Measurements from ENCODE around the gene SOCS3.
A peak's percentile ranks its signal among the peaks of the same experiment; 100 is the strongest.

The SOCS3 gene

DNA sequence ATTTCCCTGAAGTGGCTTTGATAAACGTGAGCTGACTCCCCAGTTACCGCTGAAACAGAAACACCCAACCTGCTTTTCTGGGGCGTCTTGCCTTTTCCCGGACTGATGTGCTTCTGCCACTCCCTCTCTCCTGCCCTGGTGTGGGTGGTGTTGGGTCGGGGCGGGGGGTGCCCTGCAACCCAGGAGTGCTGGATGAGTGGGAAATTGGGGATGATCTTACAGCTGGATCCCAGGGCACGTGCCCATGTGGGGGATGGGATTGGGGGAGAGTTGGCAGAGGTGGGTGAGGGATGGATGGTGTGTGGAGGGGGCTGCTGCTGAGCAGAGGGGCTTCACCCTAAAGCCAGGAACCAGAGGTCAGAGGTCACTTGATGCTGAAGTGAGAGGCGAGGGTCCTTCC, 47.0 kb upstream of the SOCS3 start:
- Histone ChIP-seq H2AFZ (ENCODE audit: low read length) (no peak overlapping the region), H2BK5ac (ENCODE audit: low read length) (no peak overlapping the region), H3K79me1 (ENCODE audit: low read depth, low read length) (peaks cover 34% of the 10 kb centered on the region), H2AK5ac (ENCODE audit: low read depth, low read length) (no peak overlapping the region), H3K9me3 (replicated peaks in 1 of 2; ENCODE audit: control insufficient read depth in 2 of 2, insufficient read depth in 1 of 2, low read depth in 1 of 2, low read length in 2 of 2) (no peaks in the 10 kb centered on the region), H3K27me3 (ENCODE audit: control insufficient read depth in 3 of 3, insufficient read depth in 3 of 3, low read depth in 1 of 3, low read length in 3 of 3) (no peaks in the 10 kb centered on the region), H3K4ac (ENCODE audit: low read length) (no peak overlapping the region), H3K36me3 (replicated peaks in 1 of 2; ENCODE audit: control insufficient read depth in 2 of 2, insufficient read depth in 2 of 2, low read length in 2 of 2) (peaks cover 46 to 82% of the 10 kb centered on the region in 2 donors), H3K4me2 (ENCODE audit: insufficient read depth, low read length, poor library complexity, severe bottlenecking) (no peak overlapping the region), H2BK120ac (ENCODE audit: low read depth, low read length) (no peak overlapping the region), H4K91ac (ENCODE audit: low read depth, low read length, poor library complexity) (no peak overlapping the region), H3K23ac (ENCODE audit: low read depth, low read length, poor library complexity) (no peak overlapping the region), H3K4me3 (ENCODE audit: low read length in 2 of 2) (no peak overlapping the region), H4K8ac (ENCODE audit: low read depth, low read length) (no peak overlapping the region), H3K9ac (ENCODE audit: low read depth, low read length, poor library complexity) (peak overlapping the region; percentile 70), H3K27ac (replicated peaks; ENCODE audit: low read length) (no peak overlapping the region), H3K18ac (ENCODE audit: low read length) (no peak overlapping the region), H3K4me1 (ENCODE audit: control insufficient read depth in 2 of 2, insufficient read depth in 1 of 2, low read depth in 1 of 2, low read length in 2 of 2) (peaks cover 0 to 1% of the 10 kb centered on the region in 2 donors), H2BK15ac (ENCODE audit: low read length) (no peak overlapping the region), H3K14ac (ENCODE audit: low read length) (no peak overlapping the region), H2BK12ac (ENCODE audit: low read length) (no peak overlapping the region)
- DNase-seq (ENCODE audit: low spot score) = no peak
- no CpG with 5 or more reads among the region's 8 CpGs for WGBS, 2 donors (ENCODE audit: extremely low coverage in 2 of 2, insufficient read length in 2 of 2, insufficient replicate concordance in 1 of 2)

DNA sequence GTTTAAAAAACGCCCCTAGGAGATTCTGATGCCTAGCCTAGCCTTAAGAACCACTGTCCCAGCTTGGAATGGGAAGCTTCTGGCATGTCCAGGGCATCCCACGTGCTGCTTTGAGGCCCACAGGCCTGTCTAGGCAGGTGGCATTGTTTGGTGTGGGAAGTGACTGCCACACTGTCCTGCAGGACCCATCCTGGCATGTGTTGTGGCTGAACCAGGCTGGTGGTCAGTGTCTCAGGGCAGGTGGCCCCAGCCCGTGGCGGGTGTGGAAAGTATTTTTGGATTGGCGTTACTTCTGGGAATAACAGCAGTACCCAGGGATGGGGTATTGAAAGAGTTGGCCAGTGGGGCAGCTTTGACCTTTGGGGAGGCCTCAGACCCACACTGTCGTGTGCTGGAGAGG, 46.5 kb upstream of the SOCS3 start:
- Histone ChIP-seq H3K4me1 (ENCODE audit: control insufficient read depth in 2 of 2, insufficient read depth in 1 of 2, low read depth in 1 of 2, low read length in 2 of 2) (peaks cover 0 to 1% of the 10 kb centered on the region in 2 donors), H3K4ac (ENCODE audit: low read length) (no peak overlapping the region), H3K9me3 (replicated peaks in 1 of 2; ENCODE audit: control insufficient read depth in 2 of 2, insufficient read depth in 1 of 2, low read depth in 1 of 2, low read length in 2 of 2) (no peaks in the 10 kb centered on the region), H4K8ac (ENCODE audit: low read depth, low read length) (peak overlapping the region; percentile 65), H2AK5ac (ENCODE audit: low read depth, low read length) (no peak overlapping the region), H2BK120ac (ENCODE audit: low read depth, low read length) (no peak overlapping the region), H3K4me2 (ENCODE audit: insufficient read depth, low read length, poor library complexity, severe bottlenecking) (no peak overlapping the region), H2BK15ac (ENCODE audit: low read length) (no peak overlapping the region), H3K4me3 (ENCODE audit: low read length in 2 of 2) (no peak overlapping the region), H3K27ac (replicated peaks; ENCODE audit: low read length) (no peak overlapping the region), H3K79me1 (ENCODE audit: low read depth, low read length) (peaks cover 34% of the 10 kb centered on the region), H2BK12ac (ENCODE audit: low read length) (no peak overlapping the region), H3K23ac (ENCODE audit: low read depth, low read length, poor library complexity) (no peak overlapping the region), H3K27me3 (ENCODE audit: control insufficient read depth in 3 of 3, insufficient read depth in 3 of 3, low read depth in 1 of 3, low read length in 3 of 3) (no peaks in the 10 kb centered on the region), H4K91ac (ENCODE audit: low read depth, low read length, poor library complexity) (no peak overlapping the region), H2AFZ (ENCODE audit: low read length) (no peak overlapping the region), H2BK5ac (ENCODE audit: low read length) (no peak overlapping the region), H3K14ac (ENCODE audit: low read length) (no peak overlapping the region), H3K18ac (ENCODE audit: low read length) (peak overlapping the region; percentile 13), H3K36me3 (replicated peaks in 1 of 2; ENCODE audit: control insufficient read depth in 2 of 2, insufficient read depth in 2 of 2, low read length in 2 of 2) (peaks cover 50 to 85% of the 10 kb centered on the region in 2 donors), H3K9ac (ENCODE audit: low read depth, low read length, poor library complexity) (no peak overlapping the region)
- WGBS, 2 donors (ENCODE audit: extremely low coverage in 2 of 2, insufficient read length in 2 of 2, insufficient replicate concordance in 1 of 2) = no CpG with 5 or more reads among the region's 6 CpGs
- no peak for DNase-seq (ENCODE audit: low spot score)

DNA sequence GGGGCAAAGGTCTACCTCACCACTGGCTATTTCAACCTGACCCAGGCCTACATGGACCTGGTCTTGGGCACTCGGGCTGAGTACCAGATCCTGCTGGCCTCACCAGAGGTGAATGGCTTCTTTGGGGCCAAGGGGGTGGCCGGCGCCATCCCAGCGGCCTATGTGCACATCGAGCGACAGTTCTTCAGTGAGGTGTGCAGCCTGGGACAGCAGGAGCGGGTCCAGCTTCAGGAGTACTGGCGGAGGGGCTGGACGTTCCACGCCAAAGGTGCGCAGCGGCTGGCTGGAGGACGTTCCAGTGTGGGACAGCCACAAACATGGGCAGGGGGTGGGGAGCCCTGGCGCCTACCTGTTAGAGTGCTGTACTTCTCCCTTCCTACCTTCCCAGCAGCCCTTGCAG, 43.9 kb upstream of the SOCS3 start:
- Histone ChIP-seq H2AFZ (ENCODE audit: low read length) (no peak overlapping the region), H2AK5ac (ENCODE audit: low read depth, low read length) (no peak overlapping the region), H3K79me1 (ENCODE audit: low read depth, low read length) (peaks cover 33% of the 10 kb centered on the region), H3K14ac (ENCODE audit: low read length) (peak overlapping the region; percentile 21), H3K4ac (ENCODE audit: low read length) (no peak overlapping the region), H3K36me3 (replicated peaks in 1 of 2; ENCODE audit: control insufficient read depth in 2 of 2, insufficient read depth in 2 of 2, low read length in 2 of 2) (peaks cover 67 to 96% of the 10 kb centered on the region in 2 donors), H2BK12ac (ENCODE audit: low read length) (no peak overlapping the region), H2BK5ac (ENCODE audit: low read length) (no peak overlapping the region), H2BK15ac (ENCODE audit: low read length) (no peak overlapping the region), H4K8ac (ENCODE audit: low read depth, low read length) (no peak overlapping the region), H3K23ac (ENCODE audit: low read depth, low read length, poor library complexity) (peak overlapping the region; percentile 65), H3K4me3 (ENCODE audit: low read length in 2 of 2) (no peak overlapping the region), H3K4me2 (ENCODE audit: insufficient read depth, low read length, poor library complexity, severe bottlenecking) (no peak overlapping the region), H4K91ac (ENCODE audit: low read depth, low read length, poor library complexity) (no peak overlapping the region), H3K9ac (ENCODE audit: low read depth, low read length, poor library complexity) (peak overlapping the region; percentile 44), H3K27me3 (ENCODE audit: control insufficient read depth in 3 of 3, insufficient read depth in 3 of 3, low read depth in 1 of 3, low read length in 3 of 3) (no peaks in the 10 kb centered on the region), H3K9me3 (replicated peaks in 1 of 2; ENCODE audit: control insufficient read depth in 2 of 2, insufficient read depth in 1 of 2, low read depth in 1 of 2, low read length in 2 of 2) (no peaks in the 10 kb centered on the region), H3K4me1 (ENCODE audit: control insufficient read depth in 2 of 2, insufficient read depth in 1 of 2, low read depth in 1 of 2, low read length in 2 of 2) (no peaks in the 10 kb centered on the region), H3K27ac (replicated peaks; ENCODE audit: low read length) (no peak overlapping the region), H3K18ac (ENCODE audit: low read length) (no peak overlapping the region), H2BK120ac (ENCODE audit: low read depth, low read length) (no peak overlapping the region)
- no peak for DNase-seq (ENCODE audit: low spot score)
- no CpG with 5 or more reads among the region's 14 CpGs for WGBS, 2 donors (ENCODE audit: extremely low coverage in 2 of 2, insufficient read length in 2 of 2, insufficient replicate concordance in 1 of 2)

DNA sequence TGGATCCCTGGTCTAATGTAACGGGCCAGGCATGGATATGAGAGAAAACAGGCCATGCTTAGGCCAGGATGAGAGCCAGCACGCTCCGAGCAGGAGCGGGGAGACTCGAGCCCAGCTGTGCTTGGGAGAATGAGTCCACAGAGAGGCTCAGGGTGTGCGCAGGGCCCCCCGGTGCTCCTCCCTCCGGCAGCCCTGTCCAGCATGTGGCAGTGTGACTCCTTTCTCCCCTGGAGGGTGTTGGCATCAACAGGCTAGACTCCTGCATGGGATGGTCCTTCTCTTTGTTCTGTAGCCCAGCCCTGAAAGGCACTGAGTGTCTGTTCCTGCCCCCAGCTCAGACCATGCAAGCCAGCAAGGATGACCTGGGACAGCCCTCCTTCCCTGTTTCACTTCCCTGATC, 42.0 kb upstream of the SOCS3 start:
- no peak overlapping the region for H2BK5ac ChIP-seq (ENCODE audit: low read length)
- H3K9ac ChIP-seq (ENCODE audit: low read depth, low read length, poor library complexity) = no peak overlapping the region
- H2BK120ac ChIP-seq (ENCODE audit: low read depth, low read length) = no peak overlapping the region
- no peak for DNase-seq (ENCODE audit: low spot score)
- H3K14ac ChIP-seq (ENCODE audit: low read length) = no peak overlapping the region
- H3K18ac ChIP-seq (ENCODE audit: low read length) = no peak overlapping the region
- WGBS, 2 donors (ENCODE audit: extremely low coverage in 2 of 2, insufficient read length in 2 of 2, insufficient replicate concordance in 1 of 2) = no CpG with 5 or more reads among the region's 8 CpGs
- H3K23ac ChIP-seq (ENCODE audit: low read depth, low read length, poor library complexity) = no peak overlapping the region
- no peak overlapping the region for H3K4ac ChIP-seq (ENCODE audit: low read length)
- peaks cover 74 to 95% of the 10 kb centered on the region in 2 donors for H3K36me3 ChIP-seq (replicated peaks in 1 of 2; ENCODE audit: control insufficient read depth in 2 of 2, insufficient read depth in 2 of 2, low read length in 2 of 2)
- H4K8ac ChIP-seq (ENCODE audit: low read depth, low read length) = no peak overlapping the region
- no peak overlapping the region for H3K27ac ChIP-seq (replicated peaks; ENCODE audit: low read length)
- H3K9me3 ChIP-seq (replicated peaks in 1 of 2; ENCODE audit: control insufficient read depth in 2 of 2, insufficient read depth in 1 of 2, low read depth in 1 of 2, low read length in 2 of 2) = no peaks in the 10 kb centered on the region
- H3K79me1 ChIP-seq (ENCODE audit: low read depth, low read length) = peaks cover 25% of the 10 kb centered on the region
- no peak overlapping the region for H2BK12ac ChIP-seq (ENCODE audit: low read length)
- H2AK5ac ChIP-seq (ENCODE audit: low read depth, low read length) = no peak overlapping the region
- H3K4me3 ChIP-seq (ENCODE audit: low read length in 2 of 2) = no peak overlapping the region
- no peak overlapping the region for H3K4me2 ChIP-seq (ENCODE audit: insufficient read depth, low read length, poor library complexity, severe bottlenecking)
- H2BK15ac ChIP-seq (ENCODE audit: low read length) = no peak overlapping the region
- no peak overlapping the region for H4K91ac ChIP-seq (ENCODE audit: low read depth, low read length, poor library complexity)
- no peak overlapping the region for H2AFZ ChIP-seq (ENCODE audit: low read length)
- H3K4me1 ChIP-seq (ENCODE audit: control insufficient read depth in 2 of 2, insufficient read depth in 1 of 2, low read depth in 1 of 2, low read length in 2 of 2) = no peaks in the 10 kb centered on the region
- peaks cover 0 to 2% (median 0%) of the 10 kb centered on the region in 3 experiments for H3K27me3 ChIP-seq (ENCODE audit: control insufficient read depth in 3 of 3, insufficient read depth in 3 of 3, low read depth in 1 of 3, low read length in 3 of 3)
